ENCODE measurements around the gene WWC2. TPM values are rescaled to one million over a fixed set of nuclear protein-coding genes. Genes with fewer than 3 reads are reported as not detected.
A peak's percentile ranks its signal among the peaks of the same experiment; 100 is the strongest.

Gene WWC2
- total RNA-seq, 4 donors from 2014 or later: 6.6 to 79.7 (median 9.4) TPM

DNA sequence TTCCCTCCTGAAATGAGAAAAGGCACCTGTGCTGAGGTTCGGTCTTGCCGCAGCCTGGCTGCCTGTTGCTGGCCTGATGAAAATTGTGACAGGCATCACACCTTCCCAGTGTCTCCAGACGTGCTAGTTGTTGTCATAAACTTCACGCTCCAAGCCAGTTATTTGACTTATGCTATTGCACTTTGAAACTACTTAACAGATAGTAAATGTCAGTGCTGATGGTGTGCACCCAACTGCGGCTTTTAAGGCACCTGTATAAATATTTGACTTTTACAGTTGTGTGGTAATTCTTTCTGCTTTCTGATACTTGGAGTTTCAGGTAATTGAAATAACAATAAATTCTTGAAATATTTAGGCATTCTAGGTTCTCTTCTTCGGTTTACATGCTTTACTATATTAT is 1.8 kb downstream of the WWC2 start:
- TF ChIP-seq POLR2AphosphoS5 (IDR thresholded peaks at IDR 0.05): no peak
- no peak for TF ChIP-seq CTCF (IDR thresholded peaks at IDR 0.05)
- no peak for TF ChIP-seq EP300 (IDR thresholded peaks at IDR 0.05; ENCODE audit: low read depth)
- TF ChIP-seq POLR2A (IDR thresholded peaks at IDR 0.05): no peak
- Histone ChIP-seq H3K4me3 (peak overlapping the region in 1 of 4 donors; percentile 76), H3K36me3 (no peaks in the 10 kb centered on the region), H3K9me3 (no peaks in the 10 kb centered on the region), H3K27ac (no peak overlapping the region), H3K4me1 (peaks cover 0 to 37% (median 26%) of the 10 kb centered on the region in 4 donors), H3K27me3 (peaks cover 64% of the 10 kb centered on the region)
- intact Hi-C loops (cut with DNase I; ENCODE audit: low total_unique reads) (no loop called here), in situ Hi-C loops (cut with MboI; ENCODE audit: low pct_ligation_motif_present in 1 of 4, low pct_unique_long_range_greater_than_20kb in 1 of 4, low sequenced_read_pairs in 3 of 4) (no loop called here)
- WGBS, 2 donors (ENCODE audit: low coverage in 1 of 2): 35 to 46% methylated on average over 2 to 6 of the region's 6 CpGs
- DNase-seq: no peak

DNA sequence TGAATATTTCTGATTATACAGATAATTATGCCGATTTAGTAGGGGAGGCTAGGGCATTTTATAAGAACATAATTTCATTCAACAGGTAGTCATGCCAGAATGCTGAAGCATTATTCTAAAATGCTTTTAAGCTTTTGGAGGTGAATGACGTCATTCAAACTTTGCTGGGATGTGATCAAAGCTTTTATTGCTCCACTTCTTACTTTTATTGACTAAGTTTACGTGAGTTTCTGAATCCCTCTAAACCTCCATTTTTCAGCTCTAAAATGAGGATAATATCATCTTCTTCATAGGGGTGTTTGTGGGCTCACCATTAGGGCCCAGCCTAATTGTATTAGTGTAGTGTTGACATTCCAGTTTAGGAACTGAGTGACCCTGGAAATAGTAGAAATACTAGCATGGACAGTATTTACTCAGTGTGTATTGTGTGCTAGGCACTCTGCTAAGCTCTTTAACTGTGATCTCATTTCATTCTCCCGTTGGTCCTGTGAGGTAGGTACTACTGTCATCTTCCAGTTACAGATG is 3.0 kb downstream of the WWC2 start:
- H3K9me3 ChIP-seq: no peaks in the 10 kb centered on the region
- intact Hi-C loops (cut with DNase I; ENCODE audit: low total_unique reads) (no loop called here), in situ Hi-C loops (cut with MboI; ENCODE audit: low pct_ligation_motif_present in 1 of 4, low pct_unique_long_range_greater_than_20kb in 1 of 4, low sequenced_read_pairs in 3 of 4) (no loop called here)
- WGBS, 2 donors (ENCODE audit: low coverage in 1 of 2): 42 to 46% methylated on average over 4 of the region's 4 CpGs
- no peak for TF ChIP-seq POLR2AphosphoS5 (IDR thresholded peaks at IDR 0.05)
- TF ChIP-seq EP300 (IDR thresholded peaks at IDR 0.05; ENCODE audit: low read depth): no peak
- no peak for TF ChIP-seq CTCF (IDR thresholded peaks at IDR 0.05)
- TF ChIP-seq POLR2A (IDR thresholded peaks at IDR 0.05): no peak
- no peak overlapping the region for H3K4me3 ChIP-seq
- DNase-seq: no peak
- peaks cover 61% of the 10 kb centered on the region for H3K27me3 ChIP-seq
- no peak overlapping the region for H3K27ac ChIP-seq
- H3K4me1 ChIP-seq: peaks cover 0 to 37% (median 26%) of the 10 kb centered on the region in 4 donors
- no peaks in the 10 kb centered on the region for H3K36me3 ChIP-seq

DNA sequence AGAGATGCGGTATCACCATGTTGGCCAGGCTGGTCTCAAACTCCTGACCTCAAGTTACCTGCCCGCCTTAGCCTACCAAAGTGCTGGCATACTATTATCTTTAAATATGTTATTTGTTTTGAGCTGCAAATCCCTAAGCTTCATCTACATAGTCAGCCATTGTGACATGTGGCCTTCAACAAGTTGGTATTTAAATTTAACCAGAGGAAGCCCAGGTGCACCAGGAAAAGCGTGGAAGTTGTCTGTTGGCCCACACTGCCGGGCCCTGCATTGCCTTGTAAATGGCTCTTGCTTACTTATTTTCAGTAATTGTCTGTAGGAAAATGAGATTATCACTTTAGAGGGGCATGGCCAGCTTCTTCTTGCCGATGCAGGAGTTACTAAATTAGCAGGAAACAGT is 6.0 kb downstream of the WWC2 start:
- no peaks in the 10 kb centered on the region for H3K9me3 ChIP-seq
- peaks cover 35% of the 10 kb centered on the region for H3K27me3 ChIP-seq
- no peak overlapping the region for H3K4me3 ChIP-seq
- intact Hi-C loops (cut with DNase I; ENCODE audit: low total_unique reads): no loop called here
- 94 to 95% methylated on average over 4 to 5 of the region's 5 CpGs for WGBS, 2 donors (ENCODE audit: low coverage in 1 of 2)
- TF ChIP-seq EP300 (IDR thresholded peaks at IDR 0.05; ENCODE audit: low read depth) (no peak), POLR2AphosphoS5 (IDR thresholded peaks at IDR 0.05) (no peak), POLR2A (IDR thresholded peaks at IDR 0.05) (no peak), CTCF (IDR thresholded peaks at IDR 0.05) (no peak)
- H3K27ac ChIP-seq: no peak overlapping the region
- no peaks in the 10 kb centered on the region for H3K36me3 ChIP-seq
- H3K4me1 ChIP-seq: peaks cover 0 to 23% (median 13%) of the 10 kb centered on the region in 4 donors
- DNase-seq: no peak
- in situ Hi-C loops (cut with MboI; ENCODE audit: low pct_ligation_motif_present in 1 of 4, low pct_unique_long_range_greater_than_20kb in 1 of 4, low sequenced_read_pairs in 3 of 4): no loop called here

GRCh38 chr4:183106839-183107238 is 7.8 kb downstream of the WWC2 start:
- Histone ChIP-seq H3K4me1 (peaks cover 0 to 20% (median 5%) of the 10 kb centered on the region in 4 donors), H3K4me3 (no peak overlapping the region), H3K36me3 (no peaks in the 10 kb centered on the region), H3K9me3 (no peaks in the 10 kb centered on the region), H3K27me3 (peaks cover 20% of the 10 kb centered on the region), H3K27ac (no peak overlapping the region)
- TF ChIP-seq EP300 (IDR thresholded peaks at IDR 0.05; ENCODE audit: low read depth): no peak
- TF ChIP-seq POLR2AphosphoS5 (IDR thresholded peaks at IDR 0.05): no peak
- no peak for TF ChIP-seq CTCF (IDR thresholded peaks at IDR 0.05)
- TF ChIP-seq POLR2A (IDR thresholded peaks at IDR 0.05): no peak
- in situ Hi-C loops (cut with MboI; ENCODE audit: low pct_ligation_motif_present in 1 of 4, low pct_unique_long_range_greater_than_20kb in 1 of 4, low sequenced_read_pairs in 3 of 4): no loop called here
- 100% methylated on average over 4 of the region's 4 CpGs; no CpG with 5 or more reads in 1 of the 2 donors for WGBS, 2 donors (ENCODE audit: low coverage in 1 of 2)
- intact Hi-C loops (cut with DNase I; ENCODE audit: low total_unique reads): no loop called here
- no peak for DNase-seq
